Effector memory CD8-positive, alpha-beta T cell (primary cell): ENCODE results near the gene MOK.

Experiments used
- ATAC-seq: fragments of 150-1000 bp; cut with Tn5 transposase; replicated peaks from 2 replicates; pipeline ENCODE4 v1.10.0; 2021; ENCODE audit warnings: mild to moderate bottlenecking, moderate library complexity
- DNase-seq, 3 experiments: peaks; one replicate each; pipeline ENCODE4 v3.0.0; 2021
- H3K27ac Mint-ChIP-seq, 2 donors: one replicate each; pipeline ENCODE4 v1.8.0; 2022; ENCODE audit warnings: mild to moderate bottlenecking in 2 of 2, mixed read lengths in 2 of 2, moderate library complexity in 2 of 2
- H3K27me3 Mint-ChIP-seq, 2 donors: one replicate each; pipeline ENCODE4 v1.8.0; 2022; ENCODE audit warnings: mixed read lengths in 2 of 2
- H3K36me3 Mint-ChIP-seq: one replicate; pipeline ENCODE4 v1.8.0; 2022; ENCODE audit warnings: mild to moderate bottlenecking, moderate library complexity, mixed read lengths; ENCODE audit not compliant: insufficient read depth
- H3K4me1 Mint-ChIP-seq, 2 donors: one replicate each; pipeline ENCODE4 v1.8.0; 2022; ENCODE audit warnings: low read depth in 2 of 2, mixed read lengths in 2 of 2
- H3K4me3 Mint-ChIP-seq, 2 donors: one replicate each; pipeline ENCODE4 v1.8.0; 2022; ENCODE audit warnings: mild to moderate bottlenecking in 2 of 2, mixed read lengths in 2 of 2, moderate library complexity in 2 of 2
- H3K9me3 Mint-ChIP-seq, 2 donors: one replicate each; pipeline ENCODE4 v1.8.0; 2022; ENCODE audit warnings: mixed read lengths in 2 of 2

The MOK gene

GRCh38 chr14:102227184-102227964 is 77.6 kb downstream of the MOK start:
- Mint-ChIP-seq H3K27me3 (no peaks in the 10 kb centered on the region), H3K4me1 (peaks cover 2 to 3% of the 10 kb centered on the region in 2 donors), H3K27ac (no peak overlapping the region), H3K9me3 (no peaks in the 10 kb centered on the region), H3K4me3 (no peak overlapping the region), H3K36me3 (peaks cover 17% of the 10 kb centered on the region)
- ATAC-seq (no peak), DNase-seq (no peak)

GRCh38 chr14:102226356-102227125 is 78.4 kb downstream of the MOK start:
- H3K4me1 Mint-ChIP-seq: peaks cover 2 to 3% of the 10 kb centered on the region in 2 donors
- no peak overlapping the region for H3K27ac Mint-ChIP-seq
- peaks cover 17% of the 10 kb centered on the region for H3K36me3 Mint-ChIP-seq

DNA sequence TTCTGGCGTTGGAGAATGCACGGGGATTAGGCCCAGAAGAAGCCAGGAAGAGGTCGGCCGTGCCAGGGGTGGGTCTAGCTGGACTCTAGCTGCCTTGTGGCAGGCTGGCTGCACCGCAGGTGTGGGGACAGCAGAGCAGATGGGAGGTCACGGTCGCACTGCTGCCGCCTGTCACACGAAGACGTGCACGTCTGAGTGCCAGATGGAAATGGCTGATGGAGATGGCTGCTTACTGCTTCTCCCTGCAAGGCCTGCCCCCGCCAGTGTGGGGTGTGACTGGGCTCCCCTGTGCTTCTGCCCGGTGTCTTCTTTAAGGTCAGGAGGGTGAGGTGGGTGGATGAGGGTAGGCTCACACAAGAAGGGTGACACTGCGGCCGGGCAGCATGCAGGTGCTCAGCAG is 79.0 kb downstream of the MOK start:
- Mint-ChIP-seq H3K4me3 (no peak overlapping the region), H3K4me1 (peaks cover 2 to 3% of the 10 kb centered on the region in 2 donors), H3K9me3 (no peaks in the 10 kb centered on the region), H3K36me3 (peaks cover 17% of the 10 kb centered on the region), H3K27ac (no peak overlapping the region), H3K27me3 (no peaks in the 10 kb centered on the region)
- no peak for DNase-seq
- ATAC-seq: no peak

More at GRCh38 chr14:102226356-102227125, 78.4 kb downstream of the MOK start:
- no peaks in the 10 kb centered on the region for H3K27me3 Mint-ChIP-seq
- no peaks in the 10 kb centered on the region for H3K9me3 Mint-ChIP-seq
- H3K4me3 Mint-ChIP-seq: no peak overlapping the region
- no peak for DNase-seq
- ATAC-seq: no peak

DNA sequence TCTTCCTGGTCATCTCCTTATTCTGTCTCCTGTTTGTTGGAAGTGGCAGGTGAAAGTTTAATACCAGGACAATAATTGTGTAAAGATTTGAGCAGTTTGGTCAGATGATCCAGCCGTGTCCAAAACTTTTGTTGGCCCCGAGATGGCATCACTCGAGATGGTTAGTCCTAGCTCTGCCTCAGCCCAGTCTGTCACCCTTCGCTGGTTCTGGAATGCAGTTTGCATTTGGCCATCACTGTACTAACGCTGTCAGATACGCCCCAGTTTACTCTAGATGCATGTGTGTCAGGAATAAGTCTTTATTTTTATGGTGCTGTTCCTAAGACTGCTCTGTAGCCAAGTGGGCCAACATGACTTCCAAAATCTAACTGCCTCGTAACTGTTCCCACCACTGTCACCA is 79.6 kb downstream of the MOK start:
- Mint-ChIP-seq H3K36me3 (peaks cover 17% of the 10 kb centered on the region), H3K27ac (no peak overlapping the region), H3K4me1 (peaks cover 3 to 6% of the 10 kb centered on the region in 2 donors), H3K9me3 (no peaks in the 10 kb centered on the region), H3K27me3 (no peaks in the 10 kb centered on the region), H3K4me3 (no peak overlapping the region)
- ATAC-seq (no peak), DNase-seq (no peak)

DNA sequence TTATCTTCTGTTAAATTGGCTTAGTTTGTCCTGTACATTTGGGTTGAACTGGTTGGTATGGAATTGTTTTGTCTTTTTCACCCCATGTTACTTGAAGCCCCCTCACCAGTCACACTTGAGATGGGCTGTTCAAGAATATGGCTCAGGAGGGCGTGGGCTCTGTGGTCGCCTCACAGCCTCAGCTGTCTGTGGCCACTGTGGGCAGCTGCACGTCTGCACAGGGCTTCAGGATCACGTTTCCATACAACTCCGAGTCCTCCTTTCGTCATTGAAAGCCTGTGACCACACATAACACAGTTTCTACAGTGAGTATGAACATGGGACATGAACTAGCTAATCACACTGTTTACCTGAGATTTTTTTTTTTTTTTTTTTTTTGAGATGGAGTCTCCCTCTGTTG is 81.3 kb downstream of the MOK start:
- H3K4me1 Mint-ChIP-seq: peaks cover 3 to 11% of the 10 kb centered on the region in 2 donors
- H3K9me3 Mint-ChIP-seq: no peaks in the 10 kb centered on the region
- peaks cover 19% of the 10 kb centered on the region for H3K36me3 Mint-ChIP-seq
- no peak overlapping the region for H3K4me3 Mint-ChIP-seq
- DNase-seq (no peak), ATAC-seq (no peak)
- H3K27ac Mint-ChIP-seq: no peak overlapping the region
- H3K27me3 Mint-ChIP-seq: no peaks in the 10 kb centered on the region

- Mint-ChIP-seq H3K4me3 (no peak overlapping the region), H3K27ac (no peak overlapping the region), H3K36me3 (peaks cover 19% of the 10 kb centered on the region), H3K4me1 (peaks cover 3 to 13% of the 10 kb centered on the region in 2 donors), H3K9me3 (no peaks in the 10 kb centered on the region), H3K27me3 (no peaks in the 10 kb centered on the region)
- no peak for DNase-seq
- ATAC-seq: no peak
Observed at GRCh38 chr14:102222751-102223150, 82.2 kb downstream of the MOK start.

- H3K4me3 Mint-ChIP-seq: no peak overlapping the region
- H3K4me1 Mint-ChIP-seq: peaks cover 3 to 15% of the 10 kb centered on the region in 2 donors
- peak overlapping the region in 1 of 2 donors; percentile 45 for H3K27ac Mint-ChIP-seq
- H3K36me3 Mint-ChIP-seq: peaks cover 19% of the 10 kb centered on the region
- ATAC-seq (no peak), DNase-seq (no peak)
- no peaks in the 10 kb centered on the region for H3K9me3 Mint-ChIP-seq
- no peaks in the 10 kb centered on the region for H3K27me3 Mint-ChIP-seq
Observed at GRCh38 chr14:102222009-102222575, 82.9 kb downstream of the MOK start.

GRCh38 chr14:102221026-102221425 is 83.9 kb downstream of the MOK start:
- Mint-ChIP-seq H3K4me1 (peaks cover 3 to 15% of the 10 kb centered on the region in 2 donors), H3K9me3 (no peaks in the 10 kb centered on the region), H3K27me3 (no peaks in the 10 kb centered on the region), H3K27ac (peak overlapping the region in 1 of 2 donors; percentile 5), H3K36me3 (peaks cover 19% of the 10 kb centered on the region), H3K4me3 (no peak overlapping the region)
- ATAC-seq (no peak), DNase-seq (no peak)

- Mint-ChIP-seq H3K4me3 (no peak overlapping the region), H3K27me3 (no peaks in the 10 kb centered on the region), H3K36me3 (peaks cover 19% of the 10 kb centered on the region), H3K9me3 (no peaks in the 10 kb centered on the region), H3K4me1 (peaks cover 0 to 13% of the 10 kb centered on the region in 2 donors), H3K27ac (no peak overlapping the region)
- no peak for ATAC-seq
- no peak for DNase-seq
Observed at GRCh38 chr14:102220031-102220430, 84.9 kb downstream of the MOK start.

- ATAC-seq (no peak), DNase-seq (no peak)
- Mint-ChIP-seq H3K27me3 (no peaks in the 10 kb centered on the region), H3K4me1 (peaks cover 0 to 13% of the 10 kb centered on the region in 2 donors), H3K9me3 (no peaks in the 10 kb centered on the region), H3K27ac (no peak overlapping the region), H3K36me3 (peaks cover 16% of the 10 kb centered on the region), H3K4me3 (no peak overlapping the region)
Observed at GRCh38 chr14:102219316-102219715, 85.6 kb downstream of the MOK start.

- Mint-ChIP-seq H3K4me1 (peaks cover 0 to 13% of the 10 kb centered on the region in 2 donors), H3K36me3 (peaks cover 10% of the 10 kb centered on the region), H3K27me3 (no peaks in the 10 kb centered on the region), H3K4me3 (no peak overlapping the region), H3K9me3 (no peaks in the 10 kb centered on the region), H3K27ac (no peak overlapping the region)
- no peak for ATAC-seq
- no peak for DNase-seq
Observed at GRCh38 chr14:102218688-102219087, 86.3 kb downstream of the MOK start.

DNA sequence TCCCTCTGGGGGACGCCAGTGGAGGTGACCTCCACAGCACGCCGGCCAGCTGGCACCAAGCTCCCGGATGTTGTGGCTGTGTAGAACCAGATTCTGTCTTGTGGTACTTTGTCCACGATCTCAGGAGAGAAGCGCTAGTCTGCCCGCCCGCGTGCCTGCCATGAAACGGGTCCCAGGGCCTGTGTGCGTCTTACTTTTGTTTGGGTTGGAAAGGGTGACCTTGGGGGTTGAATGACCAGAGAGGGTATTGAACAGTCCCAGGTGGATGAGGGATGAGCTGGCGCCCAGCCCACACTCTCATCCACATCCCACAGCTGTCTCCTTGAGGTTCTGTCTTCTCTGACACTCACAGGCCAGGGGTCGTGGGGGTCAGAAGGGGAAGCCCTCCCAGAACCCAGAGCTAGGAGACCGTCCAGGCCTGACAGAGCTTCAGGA is 87.0 kb downstream of the MOK start:
- H3K4me1 Mint-ChIP-seq: peaks cover 0 to 13% of the 10 kb centered on the region in 2 donors
- H3K27me3 Mint-ChIP-seq: no peaks in the 10 kb centered on the region
- DNase-seq: no peak
- ATAC-seq: no peak
- H3K27ac Mint-ChIP-seq: no peak overlapping the region
- H3K36me3 Mint-ChIP-seq: peaks cover 12% of the 10 kb centered on the region
- H3K9me3 Mint-ChIP-seq: no peaks in the 10 kb centered on the region
- no peak overlapping the region for H3K4me3 Mint-ChIP-seq

GRCh38 chr14:102217399-102217798 is 87.6 kb downstream of the MOK start:
- no peaks in the 10 kb centered on the region for H3K9me3 Mint-ChIP-seq
- H3K27ac Mint-ChIP-seq: no peak overlapping the region
- peaks cover 13% of the 10 kb centered on the region for H3K36me3 Mint-ChIP-seq
- peaks cover 0 to 13% of the 10 kb centered on the region in 2 donors for H3K4me1 Mint-ChIP-seq
- ATAC-seq (no peak), DNase-seq (no peak)
- H3K27me3 Mint-ChIP-seq: no peaks in the 10 kb centered on the region
- H3K4me3 Mint-ChIP-seq: no peak overlapping the region
